SK-N-SH (cell line): ENCODE data around the gene AUTS2. TPM values are rescaled to one million over a fixed set of nuclear protein-coding genes. Genes with fewer than 3 reads are reported as not detected.

ENCODE experiments used
- CTCF ChIA-PET: fragments of 300-600, 350-600 bp; formaldehyde crosslinking; extraction: SDS; loops from one replicate; lab custom pipeline; 2021; lab: Yijun Ruan, JAX
- POLR2A ChIA-PET: fragments of 350-600 bp; sonication (Branson Sonifier 250); formaldehyde crosslinking; extraction: SDS; loops from one replicate; lab custom pipeline; 2020; ENCODE audit warnings: antibody characterized with exemption, inconsistent platforms; lab: Yijun Ruan, JAX
- DNase-seq: peaks from one replicate; pipeline ENCODE4 v3.0.0; 2012
- H2AFZ ChIP-seq: fragments of 200-600 bp; sonication (generic); 2 replicates; pipeline ENCODE4 v1.8.1; 2016; ENCODE audit warnings: antibody characterized with exemption, mild to moderate bottlenecking, low read depth
- H3F3A ChIP-seq: fragments of 200-600 bp; sonication (generic); replicated peaks from 2 replicates; pipeline ENCODE3; 2016; ENCODE audit warnings: antibody characterized with exemption, mild to moderate bottlenecking; ENCODE audit not compliant: insufficient read depth
- H3K27ac ChIP-seq, 2 experiments: fragments of 200-500 bp in 1 of 2; fragments of 200-600 bp in 1 of 2; sonication (Bioruptor generic) in 1 of 2; sonication (generic), shearing (Covaris generic) in 1 of 2; 2 replicates each; pipeline versions ENCODE4 v1.5.1 to v1.6.1; 2014 to 2016; ENCODE audit warnings: low read depth in 2 of 2, inconsistent platforms in 1 of 2, low read length in 1 of 2, mild to moderate bottlenecking in 1 of 2, mixed read lengths in 1 of 2
- H3K27me3 ChIP-seq: fragments of 200-600 bp; sonication (generic), shearing (Covaris generic); 2 replicates; pipeline ENCODE4 v1.6.1; 2016; ENCODE audit warnings: mixed run types; ENCODE audit not compliant: insufficient read depth
- H3K36me3 ChIP-seq, 2 experiments: fragments of 200-500 bp in 1 of 2; fragments of 200-600 bp in 1 of 2; sonication (Bioruptor generic) in 1 of 2; sonication (generic) in 1 of 2; replicated peaks in 1 of 2; 2 replicates each; pipeline versions ENCODE3 to v1.5.1; 2014 to 2016; ENCODE audit warnings: low read length in 1 of 2, mild to moderate bottlenecking in 1 of 2; ENCODE audit not compliant: insufficient read depth in 2 of 2, control insufficient read depth in 1 of 2
- H3K4me1 ChIP-seq, 2 experiments: fragments of 200-500 bp in 1 of 2; fragments of 200-600 bp in 1 of 2; sonication (Bioruptor generic) in 1 of 2; sonication (generic), shearing (Covaris generic) in 1 of 2; 2 replicates each; pipeline versions ENCODE4 v1.5.1 to v1.6.1; 2014 to 2016; ENCODE audit warnings: low read depth in 1 of 2, low read length in 1 of 2, mixed run types in 1 of 2; ENCODE audit not compliant: insufficient read depth in 2 of 2, control insufficient read depth in 1 of 2
- H3K4me2 ChIP-seq: fragments of 200-600 bp; sonication (generic), shearing (Covaris generic); 2 replicates; pipeline ENCODE4 v1.6.1; 2017; ENCODE audit warnings: mixed run types
- H3K4me3 ChIP-seq, 2 experiments: fragments of 200-500 bp in 1 of 2; fragments of 200-600 bp in 1 of 2; sonication (Bioruptor generic) in 1 of 2; sonication (generic), shearing (Covaris generic) in 1 of 2; 2 replicates each; pipeline versions ENCODE4 v1.5.1 to v1.8.1; 2014 to 2016; ENCODE audit warnings: low read depth in 2 of 2, inconsistent platforms in 1 of 2, low read length in 1 of 2, mild to moderate bottlenecking in 1 of 2, mixed read lengths in 1 of 2, moderate library complexity in 1 of 2
- H3K79me2 ChIP-seq: fragments of 200-600 bp; sonication (generic); 2 replicates; pipeline ENCODE4 v1.8.1; 2017; ENCODE audit warnings: mild to moderate bottlenecking; ENCODE audit not compliant: insufficient read depth
- H3K9ac ChIP-seq: fragments of 200-600 bp; sonication (generic); 2 replicates; pipeline ENCODE4 v1.6.1; 2017; ENCODE audit warnings: mixed run types
- H3K9me2 ChIP-seq: fragments of 200-600 bp; sonication (generic); 2 replicates; pipeline ENCODE4 v1.6.1; 2017; ENCODE audit warnings: mixed run types
- H3K9me3 ChIP-seq: fragments of 200-600 bp; sonication (generic); 2 replicates; pipeline ENCODE4 v1.6.1; 2017; ENCODE audit warnings: mixed run types, mild to moderate bottlenecking, moderate library complexity
- H4K20me1 ChIP-seq: fragments of 200-600 bp; sonication (generic); 2 replicates; pipeline ENCODE4 v1.6.1; 2017; ENCODE audit warnings: mild to moderate bottlenecking, mixed run types; ENCODE audit not compliant: insufficient read depth
- EP300 ChIP-seq, 2 experiments: IDR thresholded peaks; 2 replicates each; pipeline versions ENCODE4 v1.4.0 to v1.6.1; 2012; ENCODE audit warnings: borderline replicate concordance in 1 of 2, low read depth in 1 of 2, low read length in 1 of 2
- FOXM1 ChIP-seq: IDR thresholded peaks from 2 replicates; pipeline ENCODE4 v1.4.0; 2012; ENCODE audit warnings: low read depth, mild to moderate bottlenecking
- GATA2 ChIP-seq: sonication (generic); formaldehyde crosslinking; IDR thresholded peaks from 2 replicates; pipeline ENCODE4 v1.5.0; 2020; ENCODE audit warnings: mild to moderate bottlenecking, missing genetic modification reagents
- MEF2A ChIP-seq: IDR thresholded peaks from 2 replicates; pipeline ENCODE4 v1.4.0; 2012; ENCODE audit warnings: low read depth, borderline replicate concordance
- MXI1 ChIP-seq: IDR thresholded peaks from 2 replicates; pipeline ENCODE4 v1.6.1; 2012; ENCODE audit warnings: mild to moderate bottlenecking, low read depth, low read length, improper control_type of control experiment
- NFIC ChIP-seq: IDR thresholded peaks from 2 replicates; pipeline ENCODE4 v1.4.0; 2012; ENCODE audit warnings: borderline replicate concordance
- RAD21 ChIP-seq: IDR thresholded peaks from 2 replicates; pipeline ENCODE4 v1.6.1; 2012; ENCODE audit warnings: mild to moderate bottlenecking, low read length
- RCOR1 ChIP-seq: fragments of 150-350 bp; IDR thresholded peaks from 2 replicates; pipeline ENCODE4 v1.6.1; 2017; ENCODE audit warnings: antibody characterized with exemption, low read length
- RFX5 ChIP-seq: IDR thresholded peaks from 2 replicates; pipeline ENCODE4 v1.6.1; 2012; ENCODE audit warnings: mild to moderate bottlenecking, improper control_type of control experiment, low read length
- TCF12 ChIP-seq: IDR thresholded peaks from 2 replicates; pipeline ENCODE4 v1.4.0; 2012
- USF2 ChIP-seq: fragments of 150-350 bp; IDR thresholded peaks from 2 replicates; pipeline ENCODE4 v1.6.1; 2017; ENCODE audit warnings: antibody characterized with exemption, low read length, low read depth, borderline replicate concordance
- ZBTB33 ChIP-seq: IDR thresholded peaks from 2 replicates; pipeline ENCODE4 v1.4.0; 2012; ENCODE audit warnings: low read depth, borderline replicate concordance
- WGBS: methylation state at CpG from one replicate; pipeline ENCODE4 v1.1.6; 2017; ENCODE audit warnings: low lambda C conversion rate; 5-methylcytosine and 5-hydroxymethylcytosine counted together
- polyA plus RNA-seq, 3 experiments: library from polyadenylated mRNA; depleted of rRNA; stranded (reverse); fragments of >200 nt; gene quantifications; 2 replicates each; pipeline ENCODE4 v1.2.3, GENCODE V29; 2012
- TF ChIP-seq, protein P1 (sequence below): fragments of 150-350 bp; IDR thresholded peaks from 2 replicates; pipeline ENCODE4 v1.6.1; 2016; ENCODE audit warnings: mild to moderate bottlenecking, low read depth, low read length
- TF ChIP-seq, protein P2 (sequence below): IDR thresholded peaks from 2 replicates; pipeline ENCODE4; 2012
- TF ChIP-seq, protein P3 (sequence below): IDR thresholded peaks from 2 replicates; pipeline ENCODE4 v1.4.0; 2012; ENCODE audit warnings: low read depth, borderline replicate concordance

The AUTS2 gene
- polyA plus RNA-seq, 1 of the 3 experiments (the other 2 are of a cell fraction): 15.6 TPM

DNA sequence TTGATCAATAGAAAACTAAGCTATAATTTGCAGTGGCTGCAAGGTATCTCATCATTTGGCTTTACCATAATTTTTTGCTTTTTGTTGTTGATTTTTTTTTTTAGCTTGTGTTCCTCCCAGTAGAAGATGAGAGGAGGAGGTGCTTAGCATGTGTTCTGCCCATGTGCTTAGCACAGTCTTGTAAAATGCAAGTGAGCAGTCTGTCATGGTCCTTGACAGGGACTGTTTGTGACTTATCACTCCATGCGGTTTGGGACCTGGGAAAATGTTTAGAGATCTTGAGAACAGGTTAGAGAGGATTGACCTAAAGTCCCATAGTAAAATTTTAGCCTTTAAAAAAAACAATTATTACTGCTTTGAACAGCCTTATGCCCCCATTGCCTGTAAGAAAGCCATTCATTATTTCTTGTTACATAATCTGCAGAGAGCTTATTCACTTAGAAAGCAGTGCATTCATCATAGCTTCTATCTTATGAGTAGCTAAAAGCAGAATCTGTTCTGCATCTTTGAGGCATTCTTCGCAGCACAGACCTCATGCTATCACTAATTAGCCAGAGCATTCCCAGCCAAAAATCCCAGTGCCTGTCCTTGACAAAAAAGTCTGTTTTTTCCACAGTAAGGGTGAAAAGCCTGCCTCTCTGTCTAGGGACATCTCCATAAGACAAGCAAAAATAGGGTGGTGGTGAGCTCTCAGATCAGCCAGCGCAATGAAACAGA, 784.9 kb downstream of the AUTS2 start:
- peak overlapping the region in 1 of 2 experiments; percentile 84; a peak in 3 of 4 replicates for H3K27ac ChIP-seq
- no peak overlapping the region for H2AFZ ChIP-seq
- no peak overlapping the region for H3K9ac ChIP-seq
- H4K20me1 ChIP-seq: no peaks in the 10 kb centered on the region
- DNase-seq: peak; percentile 37
- H3K79me2 ChIP-seq: no peaks in the 10 kb centered on the region
- no peaks in the 10 kb centered on the region for H3K36me3 ChIP-seq
- 84% methylated on average over 3 of the region's 3 CpGs for WGBS
- H3K4me3 ChIP-seq: no peak overlapping the region
- H3F3A ChIP-seq: peaks cover 13% of the 10 kb centered on the region
- H3K27me3 ChIP-seq: no peaks in the 10 kb centered on the region
- ChIA-PET CTCF (interaction anchor here (0.9 to 5.0 kb wide), 6 partner anchors 12 to 341 kb away, joined by 3 to 19 read pairs (median 6); no protein-coding TSS in a partner anchor), POLR2A (interaction anchor here (0.8 to 1.2 kb wide), 2 partner anchors 123 to 341 kb away, joined by 4 to 5 read pairs; no protein-coding TSS in a partner anchor)
- no peak overlapping the region for H3K4me2 ChIP-seq
- H3K9me2 ChIP-seq: no peaks in the 10 kb centered on the region
- H3K4me1 ChIP-seq: peaks cover 18 to 42% of the 10 kb centered on the region in 2 experiments
- H3K9me3 ChIP-seq: no peaks in the 10 kb centered on the region
- TF ChIP-seq, protein P1, sequence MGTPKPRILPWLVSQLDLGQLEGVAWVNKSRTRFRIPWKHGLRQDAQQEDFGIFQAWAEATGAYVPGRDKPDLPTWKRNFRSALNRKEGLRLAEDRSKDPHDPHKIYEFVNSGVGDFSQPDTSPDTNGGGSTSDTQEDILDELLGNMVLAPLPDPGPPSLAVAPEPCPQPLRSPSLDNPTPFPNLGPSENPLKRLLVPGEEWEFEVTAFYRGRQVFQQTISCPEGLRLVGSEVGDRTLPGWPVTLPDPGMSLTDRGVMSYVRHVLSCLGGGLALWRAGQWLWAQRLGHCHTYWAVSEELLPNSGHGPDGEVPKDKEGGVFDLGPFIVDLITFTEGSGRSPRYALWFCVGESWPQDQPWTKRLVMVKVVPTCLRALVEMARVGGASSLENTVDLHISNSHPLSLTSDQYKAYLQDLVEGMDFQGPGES: no peak
- TF ChIP-seq USF2 (no peak), RCOR1 (peak; percentile 28; the same call in 1 of the 2 replicates), GATA2 (CRISPR knock-in tag) (peak; percentile 57), RFX5 (0 out of 2 replicates have a peak, but pooled peaks have one; percentile 7), ZBTB33 (no peak), FOXM1 (no peak), MXI1 (peak; percentile 76), MEF2A (no peak), TCF12 (peak; percentile 58; the same call in 1 of the 2 replicates), RAD21 (0 out of 2 replicates have a peak, but pooled peaks have one; percentile 2), EP300 (IDR thresholded peaks at IDR 0.05; ENCODE audit: borderline replicate concordance in 1 of 2, low read depth in 1 of 2, low read length in 1 of 2) (peak in 1 of 2 experiments; percentile 80; a peak in 2 of 4 replicates), NFIC (0 out of 2 replicates have a peak, but pooled peaks have one; percentile 16)
- TF ChIP-seq, protein P2, sequence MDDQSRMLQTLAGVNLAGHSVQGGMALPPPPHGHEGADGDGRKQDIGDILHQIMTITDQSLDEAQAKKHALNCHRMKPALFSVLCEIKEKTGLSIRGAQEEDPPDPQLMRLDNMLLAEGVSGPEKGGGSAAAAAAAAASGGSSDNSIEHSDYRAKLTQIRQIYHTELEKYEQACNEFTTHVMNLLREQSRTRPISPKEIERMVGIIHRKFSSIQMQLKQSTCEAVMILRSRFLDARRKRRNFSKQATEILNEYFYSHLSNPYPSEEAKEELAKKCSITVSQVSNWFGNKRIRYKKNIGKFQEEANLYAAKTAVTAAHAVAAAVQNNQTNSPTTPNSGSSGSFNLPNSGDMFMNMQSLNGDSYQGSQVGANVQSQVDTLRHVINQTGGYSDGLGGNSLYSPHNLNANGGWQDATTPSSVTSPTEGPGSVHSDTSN: peak; percentile 52
- TF ChIP-seq, protein P3, sequence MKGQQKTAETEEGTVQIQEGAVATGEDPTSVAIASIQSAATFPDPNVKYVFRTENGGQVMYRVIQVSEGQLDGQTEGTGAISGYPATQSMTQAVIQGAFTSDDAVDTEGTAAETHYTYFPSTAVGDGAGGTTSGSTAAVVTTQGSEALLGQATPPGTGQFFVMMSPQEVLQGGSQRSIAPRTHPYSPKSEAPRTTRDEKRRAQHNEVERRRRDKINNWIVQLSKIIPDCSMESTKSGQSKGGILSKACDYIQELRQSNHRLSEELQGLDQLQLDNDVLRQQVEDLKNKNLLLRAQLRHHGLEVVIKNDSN: no peak
